Measurements from ENCODE around the gene TRAK2.

DNA sequence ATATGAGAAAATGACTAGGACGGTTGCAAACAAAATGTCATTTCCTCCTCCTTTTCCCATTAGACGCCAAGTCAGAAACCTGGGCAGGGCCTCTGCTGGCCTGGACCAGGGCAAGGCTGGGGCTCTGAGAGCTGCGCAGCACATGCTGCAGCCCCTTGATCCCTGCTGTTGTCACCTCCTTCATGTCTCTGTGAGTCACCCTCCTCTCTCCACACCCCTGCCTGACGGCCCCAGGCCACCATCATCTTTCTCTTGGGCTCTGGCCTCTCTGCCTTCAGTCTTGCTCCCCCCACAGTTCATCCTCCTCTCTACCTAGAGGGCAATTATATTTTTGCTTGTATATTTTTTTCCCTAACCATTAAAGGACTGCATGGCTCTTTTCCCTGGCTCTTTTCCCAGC, 104.1 kb downstream of the TRAK2 start:
- no peak for TF ChIP-seq EZH2 (IDR thresholded peaks at IDR 0.05; ENCODE audit: borderline replicate concordance, low read depth, low read length, severe bottlenecking)
- TF ChIP-seq, protein P1, sequence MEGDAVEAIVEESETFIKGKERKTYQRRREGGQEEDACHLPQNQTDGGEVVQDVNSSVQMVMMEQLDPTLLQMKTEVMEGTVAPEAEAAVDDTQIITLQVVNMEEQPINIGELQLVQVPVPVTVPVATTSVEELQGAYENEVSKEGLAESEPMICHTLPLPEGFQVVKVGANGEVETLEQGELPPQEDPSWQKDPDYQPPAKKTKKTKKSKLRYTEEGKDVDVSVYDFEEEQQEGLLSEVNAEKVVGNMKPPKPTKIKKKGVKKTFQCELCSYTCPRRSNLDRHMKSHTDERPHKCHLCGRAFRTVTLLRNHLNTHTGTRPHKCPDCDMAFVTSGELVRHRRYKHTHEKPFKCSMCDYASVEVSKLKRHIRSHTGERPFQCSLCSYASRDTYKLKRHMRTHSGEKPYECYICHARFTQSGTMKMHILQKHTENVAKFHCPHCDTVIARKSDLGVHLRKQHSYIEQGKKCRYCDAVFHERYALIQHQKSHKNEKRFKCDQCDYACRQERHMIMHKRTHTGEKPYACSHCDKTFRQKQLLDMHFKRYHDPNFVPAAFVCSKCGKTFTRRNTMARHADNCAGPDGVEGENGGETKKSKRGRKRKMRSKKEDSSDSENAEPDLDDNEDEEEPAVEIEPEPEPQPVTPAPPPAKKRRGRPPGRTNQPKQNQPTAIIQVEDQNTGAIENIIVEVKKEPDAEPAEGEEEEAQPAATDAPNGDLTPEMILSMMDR (IDR thresholded peaks at IDR 0.05; ENCODE audit: borderline replicate concordance, extremely low read depth, low read length, poor library complexity, severe bottlenecking) = no peak
